H1 (cell line): Measurements from ENCODE around the gene BCAP31. TPM values are rescaled to one million over a fixed set of nuclear protein-coding genes. Genes with fewer than 3 reads are reported as not detected.

ENCODE experiments used
- CTBP2 ChIP-seq: IDR thresholded peaks from 2 replicates; pipeline ENCODE4 v1.7.0; 2011; ENCODE audit warnings: borderline replicate concordance, mild to moderate bottlenecking, moderate library complexity, mixed read lengths, low read length; ENCODE audit not compliant: insufficient read depth, insufficient read length
- JUN ChIP-seq: IDR thresholded peaks from 2 replicates; pipeline ENCODE4 v1.6.1; 2011; ENCODE audit warnings: low read depth, mild to moderate bottlenecking, improper control_type of control experiment, low read length
- KDM4A ChIP-seq: IDR thresholded peaks from one replicate; pipeline ENCODE4 v1.7.1; 2012; ENCODE audit warnings: low read depth, mild to moderate bottlenecking, moderate library complexity, low read length, inconsistent platforms; ENCODE audit not compliant: severe bottlenecking
- KDM5A ChIP-seq: fragments of 200-600 bp; IDR thresholded peaks from 2 replicates; pipeline ENCODE4 v1.7.1; 2012; ENCODE audit warnings: mild to moderate bottlenecking, low read length, inconsistent platforms, mixed read lengths
- MAFK ChIP-seq: IDR thresholded peaks from 2 replicates; pipeline ENCODE4 v1.6.1; 2012; ENCODE audit warnings: low read depth, mild to moderate bottlenecking, improper control_type of control experiment, low read length
- NANOG ChIP-seq: IDR thresholded peaks from 2 replicates; pipeline ENCODE4 v1.6.1; 2011; ENCODE audit warnings: low read length, low read depth, mild to moderate bottlenecking, inconsistent platforms; ENCODE audit not compliant: insufficient read depth, poor library complexity, severe bottlenecking
- POU5F1 ChIP-seq: IDR thresholded peaks from 2 replicates; pipeline ENCODE4 v1.6.1; 2011; ENCODE audit warnings: low read depth, mild to moderate bottlenecking, low read length, moderate library complexity
- RNF2 ChIP-seq: fragments of 200-900, 300-1000 bp; sonication (generic); IDR thresholded peaks from 2 replicates; pipeline ENCODE4 v1.7.1; 2016; ENCODE audit warnings: borderline replicate concordance, low read depth, mild to moderate bottlenecking, antibody characterized with exemption, low read length; ENCODE audit not compliant: poor library complexity, severe bottlenecking; ENCODE audit errors: missing control alignments
- USF2 ChIP-seq: IDR thresholded peaks from 2 replicates; pipeline ENCODE4 v1.6.1; 2011; ENCODE audit warnings: low read length, improper control_type of control experiment
- polyA plus RNA-seq, 7 experiments: library from polyadenylated mRNA; depleted of rRNA in 3 of 7; stranded (reverse) in 5 of 7; unstranded in 2 of 7; fragments of >200 nt in 5 of 7; fragments of 200-250 nt in 2 of 7; gene quantifications; 1 replicate in 5 of 7; 2 replicates in 1 of 7; 4 replicates in 1 of 7; pipeline versions ENCODE4 v1.2.1 to v1.2.3, GENCODE V29; 2011 to 2013; ENCODE audit warnings: missing spikeins in 2 of 7, mixed read lengths in 2 of 7
- total RNA-seq: library from RNA; stranded (reverse); fragmentation: NEBNext Ultra II Directional; extraction: Animal tissue kit (Norgen Biotek cat#: 25700); gene quantifications from 2 replicates; pipeline ENCODE4 v1.2.1, GENCODE V29; 2021
- TF ChIP-seq, protein P1 (sequence below): IDR thresholded peaks from 2 replicates; pipeline ENCODE4 v1.6.1; 2012; ENCODE audit warnings: low read length, inconsistent platforms

Gene BCAP31
- total and polyA plus RNA-seq, 2 of the 8 experiments (the other 6 are each of a cell fraction or from before 2014, with no cell fraction given), result 136 to 159 TPM

DNA sequence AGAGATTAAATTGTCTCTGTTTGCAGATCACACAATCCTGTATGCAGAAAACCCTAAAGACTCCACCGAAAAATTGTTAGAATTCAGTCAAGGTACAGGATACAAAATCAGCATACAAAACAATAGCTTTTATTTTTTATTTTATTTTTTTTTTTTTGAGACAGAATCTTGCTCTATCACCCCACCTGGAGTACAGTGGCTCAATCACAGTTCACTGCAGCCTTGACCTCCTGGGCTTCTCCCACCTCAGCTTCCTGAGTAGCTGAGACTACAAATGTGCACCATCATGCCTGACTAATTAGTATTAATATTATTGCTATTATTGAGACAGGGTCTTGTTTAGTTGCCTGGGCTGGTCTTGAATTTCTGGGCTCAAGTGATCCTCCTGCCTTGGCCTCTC, 30.9 kb upstream of the BCAP31 start (continued):
- TF ChIP-seq, protein P1, sequence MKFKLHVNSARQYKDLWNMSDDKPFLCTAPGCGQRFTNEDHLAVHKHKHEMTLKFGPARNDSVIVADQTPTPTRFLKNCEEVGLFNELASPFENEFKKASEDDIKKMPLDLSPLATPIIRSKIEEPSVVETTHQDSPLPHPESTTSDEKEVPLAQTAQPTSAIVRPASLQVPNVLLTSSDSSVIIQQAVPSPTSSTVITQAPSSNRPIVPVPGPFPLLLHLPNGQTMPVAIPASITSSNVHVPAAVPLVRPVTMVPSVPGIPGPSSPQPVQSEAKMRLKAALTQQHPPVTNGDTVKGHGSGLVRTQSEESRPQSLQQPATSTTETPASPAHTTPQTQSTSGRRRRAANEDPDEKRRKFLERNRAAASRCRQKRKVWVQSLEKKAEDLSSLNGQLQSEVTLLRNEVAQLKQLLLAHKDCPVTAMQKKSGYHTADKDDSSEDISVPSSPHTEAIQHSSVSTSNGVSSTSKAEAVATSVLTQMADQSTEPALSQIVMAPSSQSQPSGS, result no peak
- TF ChIP-seq KDM5A (no peak), JUN (no peak), KDM4A (no peak), CTBP2 (no peak), MAFK (no peak), NANOG (no peak), RNF2 (no peak), POU5F1 (no peak), USF2 (no peak)
